Renal cortical epithelial cell (primary cell): ENCODE measurements around the gene RIPOR3. TPM values are rescaled to one million over a fixed set of nuclear protein-coding genes. Genes with fewer than 3 reads are reported as not detected.

Experiments
- DNase-seq: peaks from one replicate; pipeline ENCODE4 v3.0.0-alpha.2; 2011; ENCODE audit warnings: low read depth
- total RNA-seq: library from RNA; depleted of rRNA; stranded (reverse); fragments of >200 nt; gene quantifications from 2 replicates; pipeline ENCODE4 v1.2.3, GENCODE V29; 2014

Gene RIPOR3, protein sequence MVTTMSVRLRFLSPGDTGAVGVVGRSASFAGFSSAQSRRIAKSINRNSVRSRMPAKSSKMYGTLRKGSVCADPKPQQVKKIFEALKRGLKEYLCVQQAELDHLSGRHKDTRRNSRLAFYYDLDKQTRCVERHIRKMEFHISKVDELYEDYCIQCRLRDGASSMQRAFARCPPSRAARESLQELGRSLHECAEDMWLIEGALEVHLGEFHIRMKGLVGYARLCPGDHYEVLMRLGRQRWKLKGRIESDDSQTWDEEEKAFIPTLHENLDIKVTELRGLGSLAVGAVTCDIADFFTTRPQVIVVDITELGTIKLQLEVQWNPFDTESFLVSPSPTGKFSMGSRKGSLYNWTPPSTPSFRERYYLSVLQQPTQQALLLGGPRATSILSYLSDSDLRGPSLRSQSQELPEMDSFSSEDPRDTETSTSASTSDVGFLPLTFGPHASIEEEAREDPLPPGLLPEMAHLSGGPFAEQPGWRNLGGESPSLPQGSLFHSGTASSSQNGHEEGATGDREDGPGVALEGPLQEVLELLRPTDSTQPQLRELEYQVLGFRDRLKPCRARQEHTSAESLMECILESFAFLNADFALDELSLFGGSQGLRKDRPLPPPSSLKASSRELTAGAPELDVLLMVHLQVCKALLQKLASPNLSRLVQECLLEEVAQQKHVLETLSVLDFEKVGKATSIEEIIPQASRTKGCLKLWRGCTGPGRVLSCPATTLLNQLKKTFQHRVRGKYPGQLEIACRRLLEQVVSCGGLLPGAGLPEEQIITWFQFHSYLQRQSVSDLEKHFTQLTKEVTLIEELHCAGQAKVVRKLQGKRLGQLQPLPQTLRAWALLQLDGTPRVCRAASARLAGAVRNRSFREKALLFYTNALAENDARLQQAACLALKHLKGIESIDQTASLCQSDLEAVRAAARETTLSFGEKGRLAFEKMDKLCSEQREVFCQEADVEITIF
- 0.35 and 0.65 TPM in 2 replicates for total RNA-seq

DNA sequence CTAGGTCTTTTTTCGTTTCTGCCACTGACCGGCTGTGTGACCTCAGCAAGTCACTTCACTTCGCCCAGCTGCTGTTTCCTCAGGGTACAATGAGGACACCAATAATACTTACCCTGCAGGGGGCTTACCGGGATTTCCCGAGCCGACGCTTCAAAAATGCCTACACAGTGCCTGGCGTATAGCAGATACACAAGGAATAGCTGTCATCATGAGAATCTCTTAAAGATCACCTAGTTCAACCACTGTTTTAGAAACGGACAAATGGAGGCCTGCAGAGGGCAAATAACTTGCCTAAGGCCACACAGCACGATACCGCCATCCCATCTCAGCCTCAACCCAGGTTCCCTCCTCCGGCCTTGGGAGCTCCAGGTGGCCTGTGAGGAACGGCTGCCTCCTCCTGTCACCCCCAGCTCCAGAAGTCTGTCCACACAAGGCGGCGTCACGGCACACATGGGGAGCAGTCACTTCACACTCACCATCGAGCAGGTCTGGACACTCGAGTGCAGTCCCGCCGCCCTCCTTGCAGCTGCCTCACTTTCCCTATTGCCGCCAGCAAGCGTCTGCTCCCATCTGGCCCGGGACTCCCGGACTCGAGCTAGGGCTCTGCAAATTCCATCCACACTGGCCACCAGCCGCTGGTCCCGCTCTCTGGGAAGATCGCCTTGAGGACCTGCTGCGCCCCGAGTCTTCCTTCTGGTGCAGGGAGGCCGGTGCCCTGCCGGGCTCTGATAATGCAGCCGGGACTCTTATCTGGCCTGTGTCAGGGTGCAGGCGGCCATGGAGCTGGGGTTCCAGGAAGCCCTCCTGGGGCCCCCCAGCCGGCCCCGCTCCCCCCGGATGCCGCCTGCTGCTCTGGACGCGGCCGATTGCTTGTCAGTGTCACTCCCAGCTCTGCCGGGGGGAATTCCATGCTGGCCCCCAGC lies at the start of gene RIPOR3:
Gene RIPOR3, minus strand, starts transcription at position 893 of the 923 bp plus-strand sequence. Its CDS starts 414 bp downstream, at position 479.
- no peak for DNase-seq

- peak; percentile 54 for DNase-seq
These were observed 46.0 kb upstream of the RIPOR3 start for GRCh38 chr20:50737352-50737751.

- DNase-seq, result peak; percentile 75
These were observed 44.5 kb upstream of the RIPOR3 start for GRCh38 chr20:50735813-50736212.

DNA sequence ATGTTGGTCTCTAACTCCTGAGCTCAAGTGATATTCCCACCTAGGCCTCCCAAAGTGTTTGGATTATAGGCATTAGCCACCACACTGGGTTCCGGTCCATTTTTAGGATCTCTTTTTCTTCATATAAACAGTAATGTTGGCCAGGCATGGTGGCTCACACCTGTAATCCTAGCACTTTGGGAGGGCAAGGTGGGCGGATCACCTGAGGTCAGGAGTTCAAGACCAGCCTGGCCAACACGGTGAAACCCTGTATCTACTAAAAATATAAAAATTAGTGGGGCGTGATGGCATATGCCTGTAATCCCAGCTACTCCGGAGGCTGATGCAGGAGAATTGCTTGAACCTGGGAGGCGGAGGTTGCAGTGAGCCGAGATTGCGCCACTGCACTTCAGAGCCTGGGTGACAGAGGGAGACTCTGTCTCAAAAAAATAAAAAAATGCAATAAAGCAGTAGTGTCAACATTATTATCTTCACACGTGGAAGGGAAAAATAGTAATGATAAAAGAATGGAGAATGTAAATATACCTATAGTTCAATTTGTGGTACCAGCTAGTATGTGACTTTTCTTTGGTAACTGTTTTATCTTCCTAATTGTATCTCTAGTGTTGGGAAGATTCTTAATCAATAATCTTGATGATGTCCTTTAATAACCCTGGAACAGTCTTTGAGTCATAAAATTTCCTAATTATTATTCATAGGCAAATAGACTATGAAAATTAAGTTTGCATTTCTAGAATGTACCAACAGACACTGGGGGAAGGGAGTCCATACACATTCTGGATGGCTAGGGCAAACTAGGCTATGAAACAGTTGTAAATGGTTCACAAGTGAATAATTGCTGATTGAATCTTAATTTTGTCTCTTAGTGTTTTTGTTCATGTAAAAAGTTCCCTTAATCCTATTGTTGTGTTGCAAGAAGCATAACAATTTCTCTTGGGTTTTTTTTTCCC lies 43.7 kb upstream of the RIPOR3 start:
- no peak for DNase-seq

GRCh38 chr20:50733644-50734349 lies 42.5 kb upstream of the RIPOR3 start:
- no peak for DNase-seq

- DNase-seq, result peak; percentile 55
These were observed 40.8 kb upstream of the RIPOR3 start for GRCh38 chr20:50731930-50732690.

DNA sequence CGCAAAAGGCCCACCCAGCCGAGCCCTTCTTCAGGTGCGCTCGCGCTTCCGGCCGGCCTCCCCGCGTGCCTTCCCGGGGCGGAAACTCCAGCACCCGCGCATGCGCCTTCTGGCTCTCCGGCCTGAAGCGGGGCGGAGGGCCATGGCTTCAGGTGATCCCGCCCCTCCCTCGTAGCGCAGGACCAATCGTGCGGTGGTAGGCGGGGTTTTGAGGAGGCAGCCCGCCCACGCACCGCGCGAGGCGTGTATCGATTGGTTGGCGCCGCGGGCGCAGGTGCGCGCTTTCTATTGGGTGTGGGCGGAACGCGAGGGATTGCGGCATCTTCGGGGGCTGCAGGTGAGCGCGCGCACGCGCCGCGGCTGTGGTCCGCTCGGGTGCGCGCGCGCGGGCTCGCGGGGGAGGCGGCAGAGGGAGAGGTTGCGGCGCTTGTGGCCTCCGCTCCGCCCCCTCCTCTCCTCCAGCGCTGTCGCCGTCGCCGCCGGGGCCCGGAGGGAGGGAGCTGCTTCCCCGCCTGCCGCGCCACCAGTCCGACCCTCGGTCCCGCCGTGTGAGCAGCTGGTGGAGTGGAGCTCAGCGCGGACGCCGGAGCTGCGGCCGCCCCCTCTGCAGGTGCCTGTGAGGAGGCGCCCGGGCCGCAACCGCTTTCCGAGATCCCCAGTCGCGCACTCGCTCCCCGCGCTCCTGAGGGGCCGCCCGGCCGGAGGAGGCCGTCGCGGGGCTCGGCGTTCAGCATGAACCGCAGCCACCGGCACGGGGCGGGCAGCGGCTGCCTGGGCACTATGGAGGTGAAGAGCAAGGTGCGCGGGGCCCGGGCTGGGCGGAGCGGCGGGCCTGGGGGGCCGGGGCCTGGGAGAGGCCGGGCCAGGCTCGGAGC lies 40.0 kb upstream of the RIPOR3 start, which contains the start of gene PARD6B:
Gene PARD6B, plus strand, starts transcription at position 526 of the 875 bp plus-strand sequence. Its CDS starts 207 bp downstream, at position 733.
- peak; percentile 93 for DNase-seq

DNA sequence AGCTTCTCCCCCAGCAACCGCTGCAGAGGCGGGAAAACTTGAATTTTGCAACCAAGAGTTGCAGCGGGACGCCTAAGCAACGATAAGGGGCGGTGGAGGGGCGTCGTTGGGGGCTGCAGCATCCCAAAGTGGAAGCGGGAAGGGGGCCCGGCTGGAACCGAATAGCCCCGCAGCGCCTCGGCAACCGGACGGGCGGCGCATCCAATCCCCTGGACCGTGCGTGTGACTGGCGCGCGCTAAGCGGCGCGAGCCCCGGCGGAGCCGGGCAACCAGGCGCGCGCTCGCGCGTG lies 39.4 kb upstream of the RIPOR3 start:
- no peak for DNase-seq

DNA sequence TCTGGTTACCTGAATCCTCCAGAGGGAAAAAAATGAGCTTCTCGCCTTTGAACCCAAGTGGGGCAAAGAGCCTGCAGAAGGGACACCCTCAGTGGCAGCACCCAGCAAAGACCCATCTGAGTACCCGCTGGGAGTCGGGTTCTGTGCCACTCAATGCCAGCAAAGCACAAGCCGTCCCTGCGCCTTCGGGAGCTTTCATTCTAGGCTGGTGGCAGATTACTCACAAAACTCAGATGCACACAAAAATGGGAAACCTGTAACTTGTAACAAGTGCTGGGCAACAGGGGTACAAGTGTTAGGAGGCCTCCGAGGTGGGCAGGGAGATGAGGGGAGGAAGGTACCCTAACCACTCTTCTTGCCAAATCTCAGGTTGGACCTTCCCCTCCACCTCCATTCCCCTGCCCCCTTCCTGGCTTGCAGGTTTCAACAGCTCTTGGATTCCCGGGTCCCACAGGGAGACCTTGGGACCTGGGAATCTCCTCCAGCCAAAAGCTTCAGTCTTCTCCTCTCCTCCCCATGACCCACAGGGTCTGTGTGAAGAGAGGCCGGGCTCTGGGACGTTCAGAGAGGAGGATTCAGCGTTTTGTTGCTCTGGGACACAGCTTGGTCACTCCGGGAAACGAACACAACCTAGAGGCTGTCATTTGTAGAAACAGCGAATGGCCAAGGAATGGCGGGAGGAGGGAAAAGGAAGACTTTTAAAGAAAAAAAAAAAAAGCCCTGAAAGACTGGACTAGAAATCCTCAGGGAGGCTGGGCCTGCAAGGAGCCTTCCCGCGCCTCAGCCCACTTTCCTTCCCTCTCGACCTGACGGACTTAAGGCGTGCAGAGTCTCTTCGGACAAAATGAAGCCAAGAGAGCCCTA lies 38.8 kb upstream of the RIPOR3 start:
- DNase-seq, result peak; percentile 57

DNA sequence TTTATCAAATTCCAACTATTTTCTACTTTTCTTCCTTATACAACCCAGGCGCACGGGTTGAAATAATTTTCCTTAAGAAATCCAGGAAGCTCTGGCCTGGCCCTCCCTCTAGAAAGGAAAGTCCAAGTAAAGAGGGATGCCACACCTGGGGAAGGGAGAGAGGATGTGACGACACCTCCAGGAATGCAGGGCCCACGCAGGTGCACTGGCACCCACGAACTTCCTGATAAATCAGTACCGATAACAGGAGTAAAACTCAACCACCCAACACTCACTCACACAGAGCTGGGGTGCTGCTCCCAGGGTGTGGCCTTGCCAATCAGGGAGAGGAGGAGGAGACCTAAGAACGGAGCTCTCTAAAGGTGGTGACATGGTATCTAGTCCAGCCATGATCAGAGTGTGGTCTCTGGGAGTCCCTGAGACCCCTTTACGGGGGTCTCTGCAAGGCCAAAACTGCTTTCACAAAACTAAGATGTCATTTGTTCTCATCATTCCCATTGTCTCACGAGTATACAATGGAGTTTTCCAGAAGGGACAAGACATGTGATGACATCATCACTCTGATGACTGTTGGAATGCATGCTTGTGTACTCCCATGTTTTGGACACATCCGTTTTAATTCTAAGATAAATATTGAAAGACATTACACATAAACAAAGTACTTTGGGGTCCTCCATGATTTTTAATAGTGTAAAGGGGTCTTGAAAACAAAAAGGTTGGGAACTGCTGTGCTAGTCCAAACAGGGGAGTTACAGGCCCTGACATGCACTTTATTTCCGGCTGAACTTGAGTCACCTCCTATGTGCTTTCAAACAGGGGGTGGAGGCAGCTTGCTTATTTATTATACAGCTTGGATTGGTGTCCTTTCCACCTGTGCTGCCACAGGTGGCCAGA lies 37.9 kb upstream of the RIPOR3 start:
- peak; percentile 73 for DNase-seq

- no peak for DNase-seq
These were observed 37.2 kb upstream of the RIPOR3 start for GRCh38 chr20:50728486-50728980.

- peak; percentile 99 for DNase-seq
These were observed 36.6 kb upstream of the RIPOR3 start for GRCh38 chr20:50727792-50728485.

DNA sequence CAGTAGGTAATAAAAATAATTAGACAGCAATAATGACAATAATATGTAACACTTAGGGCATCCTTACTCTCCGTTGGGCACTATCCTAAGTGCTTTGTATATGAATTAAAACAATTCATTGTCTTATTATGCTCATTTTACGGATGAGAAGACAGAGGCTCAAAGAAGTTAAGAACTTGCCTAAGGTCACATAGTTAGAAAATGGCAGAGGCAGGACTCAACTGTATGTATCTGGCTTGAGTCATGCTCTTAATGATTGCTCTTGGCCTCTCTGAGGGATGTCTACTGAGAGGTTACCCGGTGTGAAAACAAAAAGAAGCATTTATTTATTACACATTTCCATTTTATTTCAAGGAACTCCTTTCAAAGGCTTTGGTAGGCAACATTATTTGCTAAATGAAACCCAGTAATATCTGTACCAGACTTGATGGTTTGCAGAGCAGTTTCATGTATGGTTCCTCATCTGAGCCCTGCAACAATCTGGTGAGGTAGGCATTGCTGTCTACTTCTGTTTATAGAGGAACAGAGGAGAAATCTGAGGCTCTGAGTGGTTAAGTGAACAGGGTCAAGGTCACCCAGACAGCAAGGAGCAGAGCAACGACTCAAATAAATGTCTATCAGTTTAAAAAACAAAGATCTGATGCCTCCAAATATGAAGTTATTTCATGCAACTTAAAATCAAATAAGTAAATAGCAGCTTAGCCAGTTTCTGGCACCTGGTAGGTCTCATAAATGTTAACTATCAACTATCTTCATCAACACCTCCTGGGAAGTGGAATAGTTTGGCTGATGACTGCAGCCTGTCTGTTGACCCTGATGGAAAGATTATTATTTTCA lies 35.8 kb upstream of the RIPOR3 start:
- DNase-seq, result peak; percentile 73

DNA sequence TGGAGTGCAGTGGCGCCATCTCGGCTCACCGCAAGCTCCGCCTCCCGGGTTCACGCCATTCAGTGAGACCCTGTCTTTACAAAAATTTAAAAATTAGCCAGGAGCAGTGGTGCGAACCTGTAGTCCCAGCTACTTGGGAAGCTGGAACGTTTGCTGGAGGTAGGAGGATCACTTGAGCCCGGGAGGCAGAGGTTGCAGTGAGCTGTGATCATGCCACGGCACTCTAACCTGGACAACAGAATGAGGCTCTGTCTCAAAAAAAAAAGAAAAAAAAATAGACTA lies 34.3 kb upstream of the RIPOR3 start:
- DNase-seq, result peak; percentile 72
